Right ventricle myocardium superior (tissue), 1 donor: Measurements from ENCODE around the gene ACER3. TPM values are rescaled to one million over a fixed set of nuclear protein-coding genes. Genes with fewer than 3 reads are reported as not detected.
"Not testable (repeated sequence)": the region's sequence is repeated elsewhere in the genome, so short reads cannot be mapped to it uniquely, and the experiment has no call there.

Experiments
- ATAC-seq: fragments of 200-7000 bp; cut with Tn5 transposase; one replicate; pipeline ENCODE4 v1.9.1; 2020; ENCODE audit warnings: mild to moderate bottlenecking; ENCODE audit not compliant: poor library complexity
- DNase-seq: peaks from one replicate; pipeline ENCODE4 v3.0.0-alpha.2; 2020
- intact Hi-C: fragments of 100-400 bp; cut with DNase I; formaldehyde crosslinking; loops from one replicate; pipeline ENCODE4 v1.11.2; 2022
- long read RNA-seq: library from polyadenylated mRNA; unstranded; transcript quantifications from one replicate; pipeline ENCODE4 v2.0.0, GENCODE V29; 2021
- total RNA-seq: library from RNA; stranded (reverse); fragmentation: NEBNext Ultra II Directional; extraction: Animal tissue kit (Norgen Biotek cat#: 25700); gene quantifications from one replicate; pipeline ENCODE4 v1.2.1, GENCODE V29; 2021
- donor health status: DM: no; HTN: yes; CAD: no; lungs with severe emphysema.

Gene ACER3
- 10.3 TPM for total RNA-seq
- long read RNA-seq, full-length matches to known transcripts, result 12 of 15 reads
- long read RNA-seq, partial matches to known transcripts, result 1 of 15 reads
- long read RNA-seq, other reads (novel, unspliced or antisense), result 2 of 15 reads

DNA sequence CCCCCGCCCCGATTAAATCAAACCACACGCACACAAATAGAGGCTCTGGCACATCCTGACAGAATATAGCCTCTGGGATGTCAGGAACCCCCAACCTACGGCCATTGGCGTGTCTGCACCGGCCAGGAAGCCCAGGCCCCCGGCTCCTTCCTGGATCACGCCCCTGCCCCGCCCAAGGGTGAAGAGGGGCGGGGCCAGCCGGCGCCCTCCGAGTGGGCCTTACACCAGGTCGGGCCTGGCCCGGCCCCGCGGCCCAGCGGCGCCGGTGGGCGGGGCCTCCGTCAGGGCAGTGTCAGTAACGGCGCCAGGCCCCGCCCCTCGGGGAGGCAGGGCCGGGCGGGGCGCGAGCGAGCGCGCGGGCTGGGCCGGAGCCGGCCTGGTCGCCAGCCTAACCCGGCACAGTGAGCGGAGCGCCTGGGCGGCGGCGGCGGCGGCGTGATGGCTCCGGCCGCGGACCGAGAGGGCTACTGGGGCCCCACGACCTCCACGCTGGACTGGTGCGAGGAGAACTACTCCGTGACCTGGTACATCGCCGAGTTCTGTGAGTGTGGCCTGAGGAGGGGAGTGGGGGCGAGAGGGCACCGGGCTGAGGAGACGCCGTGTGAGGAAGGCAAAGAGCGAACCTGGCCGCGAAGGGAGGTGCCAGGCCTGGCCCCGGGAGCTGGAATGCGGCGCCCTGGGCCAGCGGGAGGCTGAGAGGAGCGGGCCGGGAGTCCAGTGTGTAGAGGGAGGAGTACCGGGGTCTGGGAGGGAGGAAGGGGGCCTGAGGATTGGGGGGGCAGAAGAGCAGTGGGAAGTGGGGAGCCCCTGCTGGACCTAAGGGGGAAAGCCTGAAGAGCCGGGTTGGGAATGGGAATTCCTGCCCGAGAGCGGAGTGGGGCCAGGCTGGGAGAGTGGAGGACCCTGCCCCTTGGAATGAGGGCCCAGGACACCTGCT lies at the start of gene ACER3:
Gene ACER3 (plus strand): TSS at position 380 of the 937 bp plus-strand sequence. CDS start 59 bp downstream, at position 439.
- DNase-seq (peak; percentile 96), ATAC-seq (peak; percentile 99)
- intact Hi-C loops, result loop anchor here (10.0 kb wide), 2 partner anchors 46 to 54 kb away; no protein-coding TSS in a partner anchor

DNA sequence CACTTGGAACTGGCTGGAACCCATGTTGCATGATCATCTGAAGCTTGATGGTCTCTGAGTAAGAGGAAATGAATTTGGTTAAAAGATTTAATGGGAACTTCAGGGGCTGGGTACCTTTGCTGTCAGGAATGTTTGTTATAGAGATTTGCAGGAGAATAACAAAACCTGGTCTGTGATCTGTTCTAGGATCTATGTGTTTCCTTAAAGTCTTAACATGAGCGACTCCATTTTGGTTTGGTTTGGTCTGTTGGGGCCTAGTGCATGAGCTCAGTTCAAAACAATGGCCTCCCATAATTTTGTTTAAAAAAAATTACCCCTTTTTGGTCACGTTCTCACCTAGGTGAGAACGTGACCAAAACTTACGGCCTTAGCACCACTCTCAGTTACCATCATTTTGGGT lies 49.5 kb upstream of the ACER3 start:
- DNase-seq, result no peak
- no peak for ATAC-seq
- intact Hi-C loops, result loop anchor here (2.0 to 10.0 kb wide), 2 partner anchors 54 to 110 kb away; partner anchors contain the start of gene ACER3

DNA sequence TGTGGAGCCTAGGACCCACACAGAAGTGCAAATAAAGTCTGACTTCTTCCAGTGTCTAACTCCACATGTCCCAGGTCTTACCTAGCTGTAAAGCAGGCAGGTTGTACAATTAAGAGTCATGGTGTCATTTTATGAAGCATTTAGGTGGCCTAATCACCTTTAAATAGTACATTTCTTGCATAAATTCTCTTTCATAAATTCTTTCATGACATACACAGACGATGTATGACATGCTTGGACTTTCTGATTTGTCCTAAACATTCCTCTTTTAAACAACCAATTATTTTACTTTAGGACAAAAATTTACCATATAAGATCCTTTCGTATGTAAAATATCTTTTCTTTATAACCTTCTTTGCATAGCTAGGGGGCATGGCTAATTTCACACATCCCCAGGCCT lies 46.3 kb upstream of the ACER3 start:
- DNase-seq (no peak), ATAC-seq (no peak)
- intact Hi-C loops, result loop anchor here (10.0 kb wide), 1 partner anchor 50 kb away; the partner anchor contains the start of gene ACER3

DNA sequence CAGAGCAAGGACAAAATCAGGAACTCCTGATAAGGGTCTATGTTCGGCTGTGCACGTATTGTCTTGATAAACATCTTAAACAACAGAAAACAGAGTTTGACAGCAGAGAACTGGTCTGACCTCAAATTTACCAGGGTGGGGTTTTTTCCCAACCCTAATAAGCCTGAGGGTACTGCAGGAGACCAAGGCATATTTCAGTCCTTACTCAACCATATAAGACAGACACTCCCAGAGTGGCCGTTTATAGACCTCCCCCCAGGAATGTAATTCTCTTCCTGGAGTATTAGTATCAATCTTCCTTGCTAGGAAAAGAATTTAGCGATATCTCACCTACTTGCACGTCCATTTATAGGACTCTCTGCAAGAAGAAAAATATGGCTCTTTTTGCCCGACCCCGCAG lies 45.0 kb upstream of the ACER3 start:
- intact Hi-C loops, result loop anchor here (10.0 kb wide), 1 partner anchor 49 kb away; the partner anchor contains the start of gene ACER3

DNA sequence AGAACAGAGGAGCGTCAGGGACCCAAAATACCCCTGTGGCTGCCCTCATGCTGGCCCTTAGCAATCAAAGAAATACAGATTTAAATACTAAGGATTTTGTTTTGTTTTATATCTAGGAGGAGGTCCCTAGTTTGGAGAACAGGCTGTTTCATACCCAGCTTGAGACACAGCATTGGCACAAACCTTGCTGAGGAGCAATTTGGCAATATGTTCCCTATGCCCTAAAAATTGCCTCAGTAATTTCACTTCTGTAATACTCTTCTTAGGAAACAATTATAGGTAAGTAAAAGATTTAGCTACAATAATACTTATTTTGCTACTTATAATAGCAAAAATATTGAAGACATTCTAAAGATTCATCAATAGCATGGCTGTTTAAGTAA lies 40.5 kb upstream of the ACER3 start:
- DNase-seq (no peak), ATAC-seq (no peak)
- intact Hi-C loops, result no loop called here

More for the DNA sequence above, 45.0 kb upstream of the ACER3 start:
- DNase-seq, ATAC-seq: not testable (repeated sequence)

DNA sequence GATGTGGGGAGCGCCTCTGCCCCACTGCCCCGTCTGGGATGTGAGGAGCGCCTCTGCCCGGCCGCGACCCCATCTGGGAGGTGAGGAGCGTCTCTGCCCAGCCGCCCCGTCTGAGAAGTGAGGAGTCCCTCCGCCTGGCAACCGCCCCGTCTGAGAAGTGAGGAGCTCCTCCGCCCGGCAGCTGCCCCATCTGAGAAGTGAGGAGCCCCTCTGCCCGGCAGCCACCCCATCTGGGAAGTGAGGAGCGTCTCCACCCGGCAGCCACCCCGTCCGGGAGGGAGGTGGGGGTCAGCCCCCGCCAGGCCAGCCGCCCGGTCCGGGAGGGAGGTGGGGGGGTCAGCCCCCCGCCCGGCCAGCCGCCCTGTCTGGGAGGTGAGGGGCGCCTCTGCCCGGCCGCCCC lies 39.3 kb upstream of the ACER3 start:
- ATAC-seq, DNase-seq, intact Hi-C loops: not testable (repeated sequence)

DNA sequence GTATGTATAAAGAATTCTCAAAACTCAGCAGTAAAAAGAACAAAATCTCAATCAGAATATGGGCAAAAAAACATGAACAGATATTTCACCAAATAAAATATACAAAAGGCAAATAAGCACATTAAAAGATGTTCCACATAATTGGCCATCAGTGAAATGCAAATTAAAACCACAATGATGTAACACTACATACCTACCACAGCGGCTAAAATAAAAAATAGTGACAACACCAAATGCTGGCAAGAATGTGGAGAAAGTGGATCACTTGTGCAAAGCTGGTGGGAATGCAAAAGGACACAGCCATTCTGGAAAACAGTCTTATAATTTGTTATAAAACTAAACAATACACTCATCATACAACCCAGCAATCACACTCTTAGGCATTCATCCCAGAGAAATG lies 38.3 kb upstream of the ACER3 start:
- intact Hi-C loops, result no loop called here
- no peak for DNase-seq
- no peak for ATAC-seq

DNA sequence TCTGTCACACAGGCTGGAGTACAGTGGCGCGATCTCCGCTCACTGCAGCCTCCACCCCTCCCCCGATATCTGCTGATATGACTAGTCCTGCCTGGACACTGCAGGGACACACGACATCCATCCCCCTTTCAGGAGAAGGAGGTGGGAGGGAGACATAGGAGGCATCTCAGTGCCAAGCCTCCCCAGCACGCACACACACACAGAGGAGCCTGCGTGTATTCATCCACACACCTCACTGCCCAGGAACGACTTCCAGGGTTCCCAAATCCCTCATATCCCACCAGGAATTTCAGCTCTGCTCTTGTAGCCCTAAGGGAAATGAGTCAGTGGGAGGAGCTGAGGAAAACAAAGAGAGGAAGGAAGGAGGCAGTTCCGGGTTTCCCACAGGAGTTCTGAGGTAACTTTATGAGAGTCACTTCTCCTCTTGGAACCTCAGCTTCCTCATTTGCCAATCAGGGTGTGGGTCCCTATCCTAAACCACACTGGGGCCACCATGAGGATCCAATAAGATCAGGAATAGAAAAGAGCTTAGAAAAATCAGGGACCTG lies 37.2 kb upstream of the ACER3 start:
- DNase-seq, result no peak

DNA sequence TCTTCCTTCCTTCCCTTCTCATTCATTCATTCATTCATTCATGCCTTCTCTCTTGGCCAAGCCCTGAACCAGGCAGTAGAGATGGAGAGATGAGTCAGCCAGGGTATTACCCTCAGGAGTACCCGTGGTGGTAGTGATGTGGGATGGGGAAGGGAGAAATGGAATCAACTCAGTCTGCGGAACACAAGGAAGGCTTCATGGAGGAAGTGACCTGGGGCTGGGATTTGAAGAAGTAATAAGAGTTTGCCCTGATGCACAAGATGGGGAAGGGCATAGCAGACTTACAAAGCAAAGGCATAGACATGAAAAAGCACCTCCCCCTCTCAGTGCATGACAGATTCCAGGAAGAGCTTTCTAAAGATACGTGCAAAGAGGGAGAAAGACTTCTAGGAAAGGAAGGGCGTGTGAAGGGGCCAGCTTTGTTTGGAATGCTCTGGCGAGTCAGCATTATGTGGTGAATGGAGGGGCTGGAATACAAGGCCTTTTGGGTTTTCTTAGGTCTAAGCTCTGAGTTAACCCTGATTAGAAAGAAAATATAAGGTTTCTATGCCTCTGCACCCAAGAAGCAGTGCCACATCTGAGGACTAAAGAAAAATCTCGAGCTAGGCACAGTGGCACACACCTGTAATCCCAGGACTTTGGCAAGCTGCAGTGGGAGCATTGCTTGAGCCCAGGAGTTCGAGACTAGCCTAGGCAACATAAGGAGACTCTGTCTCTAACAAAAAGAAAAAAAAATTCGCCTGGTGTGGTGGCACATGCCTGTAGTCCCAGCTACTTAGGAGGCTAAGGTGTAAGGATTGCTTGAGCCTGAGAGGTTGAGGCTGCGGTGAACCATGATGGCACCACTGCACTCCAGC lies 36.4 kb upstream of the ACER3 start:
- ATAC-seq (peak; percentile 65), DNase-seq (no peak)
- intact Hi-C loops, result no loop called here

More for the DNA sequence above, 37.2 kb upstream of the ACER3 start:
- ATAC-seq, result peak; percentile 76
- intact Hi-C loops, result no loop called here

DNA sequence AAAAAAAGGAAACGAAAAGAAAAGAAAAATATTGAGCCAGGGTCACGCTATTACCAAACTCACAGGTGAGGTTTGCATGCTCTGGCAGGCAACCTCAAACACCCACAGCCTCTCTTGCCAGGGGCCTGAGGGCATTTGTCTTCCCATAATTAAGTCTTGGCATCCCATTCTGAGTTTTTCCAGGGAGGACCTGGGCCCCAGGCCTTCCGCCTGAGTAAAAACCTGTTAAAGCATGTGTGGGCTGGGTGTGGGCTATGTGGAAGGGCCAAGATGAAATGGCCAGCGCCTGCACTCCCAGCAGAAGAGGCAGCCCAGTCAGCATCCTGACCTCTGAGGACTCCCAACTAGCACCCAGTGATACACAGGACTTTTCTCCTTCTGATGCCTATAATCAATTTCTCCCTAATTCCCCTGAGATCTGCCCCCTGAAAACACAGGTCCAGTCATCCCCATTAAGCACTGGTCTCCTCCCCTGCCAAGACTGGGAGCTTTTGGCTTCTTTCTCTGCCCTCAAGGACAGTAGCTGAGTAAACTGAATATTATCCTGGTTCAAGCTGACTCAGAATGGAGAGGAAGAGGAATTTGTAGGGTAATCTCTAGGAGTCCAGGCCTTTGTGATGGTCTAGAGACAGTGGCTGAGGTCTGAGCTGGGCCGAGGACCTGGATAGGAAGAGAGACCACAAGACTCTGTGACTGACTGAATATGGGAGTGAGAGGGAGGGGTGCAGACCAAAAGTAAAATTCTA lies 35.6 kb upstream of the ACER3 start:
- intact Hi-C loops, result no loop called here
- DNase-seq (no peak), ATAC-seq (no peak)

DNA sequence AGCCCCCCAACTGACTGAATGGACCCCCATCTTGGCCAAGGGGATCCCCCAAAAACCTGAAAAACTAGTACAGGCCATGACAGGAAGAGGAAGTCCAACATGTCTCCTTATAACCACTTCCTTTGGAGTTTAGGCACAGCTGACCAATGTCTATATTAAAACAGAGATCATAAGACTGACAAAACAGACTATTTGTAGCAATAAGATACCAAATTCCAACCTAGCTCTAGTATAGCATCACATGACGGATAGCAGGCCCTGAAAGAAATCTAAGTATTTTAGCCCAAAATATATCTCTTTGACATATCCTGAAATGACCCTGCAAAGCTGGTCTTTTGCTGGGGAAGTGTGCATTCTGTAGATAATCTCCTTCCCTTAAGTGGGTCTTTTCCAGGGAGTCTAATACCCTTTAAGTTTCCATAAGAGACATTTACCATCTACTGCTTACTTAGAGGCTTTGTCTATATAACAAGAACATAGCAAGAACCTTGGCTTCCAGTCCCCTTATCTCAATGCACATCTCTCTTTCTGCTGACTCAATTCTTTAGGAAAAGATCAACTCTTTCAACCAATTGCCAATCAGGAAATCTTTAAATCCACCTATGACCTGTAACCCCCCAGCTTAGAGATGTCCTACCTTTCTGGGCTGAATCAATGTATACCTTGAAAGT lies 34.9 kb upstream of the ACER3 start:
- ATAC-seq, result no peak
- DNase-seq, result no peak
- intact Hi-C loops, result no loop called here

DNA sequence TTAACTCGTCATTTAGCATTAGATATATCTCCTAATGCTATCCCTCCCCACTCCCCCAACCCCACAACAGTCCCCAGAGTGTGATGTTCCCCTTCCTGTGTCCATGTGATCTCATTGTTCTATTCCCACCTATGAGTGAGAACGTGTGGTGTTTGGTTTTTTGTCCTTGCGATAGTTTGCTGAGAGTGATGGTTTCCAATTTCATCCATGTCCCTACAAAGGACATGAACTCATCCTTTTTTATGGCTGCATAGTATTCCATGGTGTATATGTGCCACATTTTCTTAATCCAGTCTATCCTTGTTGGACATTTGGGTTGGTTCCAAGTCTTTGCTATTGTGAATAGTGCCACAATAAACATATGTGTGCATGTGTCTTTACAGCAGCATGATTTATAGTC lies 34.2 kb upstream of the ACER3 start:
- DNase-seq, ATAC-seq, intact Hi-C loops: not testable (repeated sequence)

DNA sequence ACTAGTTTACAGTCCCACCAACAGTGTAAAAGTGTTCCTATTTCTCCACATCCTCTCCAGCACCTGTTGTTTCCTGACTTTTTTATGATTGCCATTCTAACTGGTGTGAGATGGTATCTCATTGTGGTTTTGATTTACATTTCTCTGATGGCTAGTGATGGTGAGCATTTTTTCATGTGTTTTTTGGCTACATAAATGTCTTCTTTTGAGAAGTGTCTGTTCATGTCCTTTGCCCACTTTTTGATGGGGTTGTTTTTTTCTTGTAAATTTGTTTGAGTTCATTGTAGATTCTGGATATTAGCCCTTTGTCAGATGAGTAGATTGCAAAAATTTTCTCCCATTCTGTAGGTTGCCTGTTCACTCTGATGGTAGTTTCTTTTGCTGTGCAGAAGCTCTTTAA lies 33.7 kb upstream of the ACER3 start:
- DNase-seq, ATAC-seq, intact Hi-C loops: not testable (repeated sequence)

DNA sequence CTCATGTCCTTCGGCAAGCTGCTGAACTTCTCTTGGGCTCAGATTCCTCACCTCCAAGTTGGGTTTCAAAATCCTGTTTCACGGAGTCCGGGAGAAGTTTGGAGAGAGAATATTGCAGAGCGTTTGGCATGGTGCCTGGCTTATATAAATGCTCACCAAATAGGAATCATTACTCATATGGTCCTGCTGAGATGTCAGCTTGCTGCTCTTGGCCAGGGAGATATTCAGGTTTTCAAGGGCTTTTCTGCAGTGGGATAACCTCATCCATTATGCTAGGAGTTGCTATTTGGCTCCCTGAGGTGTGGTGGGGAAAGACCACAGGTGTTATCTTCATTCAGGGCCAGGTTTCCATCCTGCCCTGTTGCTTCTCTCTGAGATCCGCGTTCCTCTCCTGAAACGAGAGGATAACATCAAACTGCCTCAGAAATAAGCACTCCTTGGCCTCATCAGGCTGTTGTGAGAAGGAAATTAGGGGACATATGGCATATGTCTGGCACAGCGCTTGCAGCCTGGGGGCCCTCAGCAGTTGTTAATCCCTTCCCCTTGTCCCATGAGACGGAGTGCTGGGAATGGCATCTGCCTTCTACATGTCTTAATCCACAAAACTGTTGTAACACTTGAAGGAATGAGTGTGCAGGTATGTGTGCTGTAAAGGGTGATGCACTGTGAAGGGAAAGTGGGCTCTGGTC lies 29.9 kb upstream of the ACER3 start:
- intact Hi-C loops, result no loop called here
- no peak for ATAC-seq
- DNase-seq, result no peak

DNA sequence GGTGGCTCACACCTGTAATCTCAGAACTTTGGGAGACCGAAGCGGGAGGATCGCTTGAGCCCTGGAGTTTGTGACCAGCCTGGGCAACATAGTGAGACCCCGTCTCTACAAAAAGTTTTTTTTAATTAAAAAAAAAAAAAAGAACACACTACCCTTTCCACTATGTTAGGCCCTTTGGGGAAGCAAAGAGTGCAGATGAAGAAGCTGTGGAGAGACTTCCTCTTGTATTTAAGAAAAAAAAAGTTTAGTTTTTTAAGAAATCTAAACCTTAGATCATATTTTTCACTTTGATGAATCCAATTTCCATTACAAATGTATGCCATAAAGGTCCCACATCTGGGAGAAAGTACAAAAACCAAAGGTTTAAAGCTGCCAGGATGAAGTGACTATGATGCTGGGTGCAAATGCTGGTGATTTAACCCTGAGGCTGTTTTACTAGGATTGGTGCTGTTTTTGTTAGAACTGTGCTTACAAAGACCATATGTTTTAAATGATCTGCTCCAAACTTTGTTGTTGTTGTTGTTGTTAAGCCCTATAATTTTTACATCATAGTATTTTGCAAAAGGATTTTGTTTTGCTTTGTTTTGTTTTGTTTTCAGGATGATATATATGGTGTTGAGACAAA lies 28.9 kb upstream of the ACER3 start:
- intact Hi-C loops, result no loop called here
- DNase-seq (no peak), ATAC-seq (no peak)

DNA sequence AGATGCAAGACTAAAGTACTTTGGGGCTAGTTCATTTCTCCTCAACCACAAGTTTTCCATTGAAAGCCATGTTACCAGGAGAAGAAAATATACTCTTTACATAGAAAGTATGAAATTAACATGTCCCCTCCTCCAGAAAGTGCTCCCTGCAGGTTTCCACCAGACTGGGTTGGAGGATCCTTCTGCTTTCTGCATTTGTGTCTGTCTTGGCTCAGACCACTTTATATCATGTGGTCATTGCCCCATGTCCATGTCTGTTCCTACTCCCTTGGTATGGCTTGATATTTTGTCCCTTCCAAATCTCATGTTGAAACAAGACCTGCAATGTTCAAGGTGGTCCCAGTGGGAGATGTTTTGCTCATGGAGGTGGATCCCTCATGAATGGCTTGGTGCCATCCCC lies 28.4 kb upstream of the ACER3 start:
- ATAC-seq, result no peak
- no peak for DNase-seq
- intact Hi-C loops, result no loop called here

DNA sequence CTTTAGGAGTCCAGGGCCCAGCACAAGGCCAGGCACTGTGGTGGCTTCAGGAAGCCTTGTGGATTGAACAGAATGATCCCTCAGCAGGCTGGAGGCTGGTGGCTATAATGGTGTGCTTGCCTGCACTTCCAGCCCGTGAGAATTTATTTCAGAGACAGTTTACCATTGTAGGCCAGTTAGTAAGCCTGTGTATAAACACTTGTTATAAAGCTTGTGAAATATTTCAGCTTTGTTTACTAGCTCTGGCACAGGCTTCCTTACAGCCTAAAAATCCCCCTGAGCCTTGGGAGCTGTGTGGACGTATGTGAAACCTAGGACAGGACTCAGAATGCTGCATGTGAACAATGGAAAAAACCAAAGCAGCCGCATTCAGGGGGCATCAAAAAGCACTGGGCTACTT lies 26.6 kb upstream of the ACER3 start:
- ATAC-seq (no peak), DNase-seq (no peak)
- intact Hi-C loops, result no loop called here
